Measurements from ENCODE around the gene CABP4.

CABP4 gene

DNA sequence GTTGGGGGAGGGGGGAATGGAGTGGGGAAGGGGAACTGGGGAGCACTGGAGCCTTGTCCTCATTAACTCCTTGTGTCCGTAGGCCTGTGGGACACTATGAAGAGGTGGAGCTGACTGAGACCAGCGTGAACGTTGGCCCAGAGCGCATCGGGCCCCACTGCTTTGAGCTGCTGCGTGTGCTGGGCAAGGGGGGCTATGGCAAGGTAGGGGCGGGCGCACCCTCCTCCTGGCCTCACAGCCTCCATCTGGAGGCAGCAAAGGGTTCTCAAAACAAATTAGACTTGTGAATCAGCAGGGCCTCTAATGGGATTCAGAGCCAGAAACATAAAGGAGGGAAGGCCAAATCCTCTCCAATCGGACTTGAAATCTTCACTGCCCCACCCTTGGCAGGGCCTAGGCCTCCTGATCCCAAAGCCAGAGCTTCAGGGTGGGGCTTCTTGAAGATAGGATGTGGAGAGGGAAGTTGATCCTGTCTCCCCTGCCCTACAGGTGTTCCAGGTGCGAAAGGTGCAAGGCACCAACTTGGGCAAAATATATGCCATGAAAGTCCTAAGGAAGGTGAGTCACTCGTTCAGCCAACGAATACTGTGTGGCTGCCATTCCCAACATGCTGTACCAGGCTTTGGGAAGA, 26.0 kb upstream of the CABP4 start:
- TF ChIP-seq CTCF (IDR thresholded peaks at IDR 0.05), result no peak
- no peak for TF ChIP-seq ZFX (IDR thresholded peaks at IDR 0.05; ENCODE audit: borderline replicate concordance)
- H3K27ac ChIP-seq, result peak overlapping the region; percentile 82

DNA sequence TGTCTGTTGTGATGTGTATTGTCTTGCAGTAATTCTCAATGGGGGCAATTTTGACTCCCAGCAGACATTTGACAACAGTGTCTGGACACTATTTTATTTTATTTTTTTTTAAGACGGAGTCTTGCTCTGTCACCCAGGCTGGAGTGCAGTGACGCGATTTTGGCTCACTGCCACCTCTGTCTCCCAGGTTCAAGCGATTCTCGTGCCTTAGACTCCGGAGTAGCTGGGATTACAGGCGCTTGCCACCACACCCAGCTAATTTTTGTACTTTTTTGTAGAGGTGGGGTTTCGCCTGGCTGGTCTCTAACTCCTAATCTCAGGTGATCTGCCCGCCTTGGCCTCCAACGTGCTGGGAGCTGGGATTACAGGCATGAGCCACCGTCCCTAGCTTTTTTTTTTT, 25.4 kb upstream of the CABP4 start:
- TF ChIP-seq ZFX (IDR thresholded peaks at IDR 0.05; ENCODE audit: borderline replicate concordance) (no peak), CTCF (IDR thresholded peaks at IDR 0.05) (no peak)
- H3K27ac ChIP-seq, result peak overlapping the region; percentile 82

GRCh38 chr11:67431346-67432249, 23.6 kb upstream of the CABP4 start:
- TF ChIP-seq CTCF (IDR thresholded peaks at IDR 0.05) (no peak), ZFX (IDR thresholded peaks at IDR 0.05; ENCODE audit: borderline replicate concordance) (no peak)
- no peak overlapping the region for H3K27ac ChIP-seq

DNA sequence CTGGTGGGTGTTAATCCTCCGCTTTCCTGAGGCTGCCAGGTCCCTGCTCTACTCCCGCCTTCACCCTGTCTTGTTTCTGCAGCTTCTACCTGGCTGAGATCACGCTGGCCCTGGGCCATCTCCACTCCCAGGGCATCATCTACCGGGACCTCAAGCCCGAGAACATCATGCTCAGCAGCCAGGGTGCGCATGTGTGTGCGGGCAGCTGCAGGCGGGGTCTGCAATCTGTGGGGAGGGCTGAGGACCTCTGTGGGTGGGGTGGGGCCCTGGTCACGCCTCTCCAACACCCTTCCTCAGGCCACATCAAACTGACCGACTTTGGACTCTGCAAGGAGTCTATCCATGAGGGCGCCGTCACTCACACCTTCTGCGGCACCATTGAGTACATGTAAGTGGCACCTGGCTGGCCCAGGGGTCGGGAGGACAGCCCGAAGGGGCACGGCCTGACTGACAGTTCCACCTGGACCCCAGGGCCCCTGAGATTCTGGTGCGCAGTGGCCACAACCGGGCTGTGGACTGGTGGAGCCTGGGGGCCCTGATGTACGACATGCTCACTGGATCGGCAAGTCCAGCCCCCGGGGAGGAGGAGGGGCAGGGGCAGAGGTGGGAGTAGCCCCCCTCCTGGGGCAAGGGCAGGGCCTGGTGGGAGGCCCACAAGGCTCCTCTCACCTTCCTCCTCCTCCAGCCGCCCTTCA, 22.4 kb upstream of the CABP4 start:
- H3K27ac ChIP-seq, result 0 out of 2 replicates have a peak overlapping the region, but pooled peaks have one; percentile 13
- TF ChIP-seq ZFX (IDR thresholded peaks at IDR 0.05; ENCODE audit: borderline replicate concordance) (no peak), CTCF (IDR thresholded peaks at IDR 0.05) (no peak)

DNA sequence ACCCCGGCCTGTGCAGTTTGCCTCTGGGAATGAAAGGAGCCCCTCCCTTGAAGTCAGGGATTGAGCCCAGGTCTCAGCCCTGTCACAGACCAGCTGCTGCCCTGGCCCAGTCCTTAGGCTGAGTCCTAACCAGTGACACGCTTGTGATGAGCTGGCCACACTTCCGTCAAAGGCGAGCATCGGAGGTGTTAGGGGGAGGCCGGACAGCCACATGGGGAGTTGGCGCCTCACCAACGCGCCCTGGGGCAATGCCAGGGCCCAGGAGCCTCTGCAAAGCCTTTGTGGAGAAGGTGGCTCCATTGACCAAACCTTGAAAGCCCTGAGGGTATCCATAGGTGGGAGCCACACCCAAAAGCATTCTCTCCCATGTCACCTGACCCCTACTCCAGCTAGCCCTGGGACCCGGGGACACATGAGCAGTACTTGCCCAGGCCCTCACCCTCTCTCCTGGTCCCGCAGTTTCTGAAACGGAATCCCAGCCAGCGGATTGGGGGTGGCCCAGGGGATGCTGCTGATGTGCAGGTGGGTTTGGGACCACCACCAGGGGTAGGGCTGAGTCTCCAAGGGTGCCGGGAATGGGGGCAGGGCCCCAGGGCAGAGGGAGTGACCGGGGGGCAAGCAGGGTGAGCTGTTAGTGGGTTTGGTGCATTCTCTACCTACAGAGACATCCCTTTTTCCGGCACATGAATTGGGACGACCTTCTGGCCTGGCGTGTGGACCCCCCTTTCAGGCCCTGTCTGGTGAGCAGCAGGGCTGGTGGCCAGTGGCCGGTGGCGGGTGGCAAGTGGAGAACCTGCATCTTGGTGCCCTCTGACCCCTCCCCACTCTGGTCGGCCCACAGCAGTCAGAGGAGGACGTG, 21.4 kb upstream of the CABP4 start:
- no peak for TF ChIP-seq CTCF (IDR thresholded peaks at IDR 0.05)
- no peak for TF ChIP-seq ZFX (IDR thresholded peaks at IDR 0.05; ENCODE audit: borderline replicate concordance)
- 0 out of 2 replicates have a peak overlapping the region, but pooled peaks have one; percentile 13 for H3K27ac ChIP-seq

DNA sequence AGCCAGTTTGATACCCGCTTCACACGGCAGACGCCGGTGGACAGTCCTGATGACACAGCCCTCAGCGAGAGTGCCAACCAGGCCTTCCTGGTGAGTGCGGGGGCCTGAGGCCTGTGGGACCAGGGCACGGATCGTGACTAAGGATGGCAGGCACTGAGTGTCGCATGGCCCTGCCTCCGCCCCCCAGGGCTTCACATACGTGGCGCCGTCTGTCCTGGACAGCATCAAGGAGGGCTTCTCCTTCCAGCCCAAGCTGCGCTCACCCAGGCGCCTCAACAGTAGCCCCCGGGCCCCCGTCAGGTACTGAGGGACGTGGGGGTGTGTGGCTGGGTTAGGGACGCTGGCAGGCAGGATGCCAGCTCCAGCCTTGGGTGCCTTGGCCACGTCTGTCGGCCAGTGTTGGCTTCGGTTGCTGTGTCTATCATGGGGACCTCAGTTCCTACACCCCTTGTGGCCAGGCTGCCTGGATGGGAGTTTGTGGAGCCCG, 20.7 kb upstream of the CABP4 start:
- H3K27ac ChIP-seq, result 0 out of 2 replicates have a peak overlapping the region, but pooled peaks have one; percentile 3
- TF ChIP-seq CTCF (IDR thresholded peaks at IDR 0.05) (no peak), ZFX (IDR thresholded peaks at IDR 0.05; ENCODE audit: borderline replicate concordance) (no peak)
